HEK293 (cell line): ENCODE data around the gene FSD1.

ENCODE experiments used
- CTCF ChIA-PET: fragments of 350-600 bp; formaldehyde crosslinking; extraction: SDS; loops from one replicate; lab custom pipeline; 2021; ENCODE audit warnings: antibody characterized with exemption; lab: Yijun Ruan, JAX
- POLR2A ChIA-PET: fragments of 300-600 bp; formaldehyde crosslinking; extraction: SDS; loops from one replicate; lab custom pipeline; 2020; ENCODE audit warnings: antibody characterized with exemption, inconsistent platforms; lab: Yijun Ruan, JAX
- H3K27ac ChIP-seq: fragments of 200-500 bp; sonication (Bioruptor generic); 2 replicates; pipeline ENCODE4 v1.5.1; 2014; ENCODE audit warnings: low read depth, low read length, control low read depth, inconsistent platforms; ENCODE audit errors: extremely low read depth
- H3K36me3 ChIP-seq, 2 experiments: fragments of 200-500 bp in 1 of 2; sonication (Bioruptor generic) in 1 of 2; 1 replicate in 1 of 2; 2 replicates in 1 of 2; pipeline ENCODE4 v1.5.1; 2014 to 2017; ENCODE audit warnings: inconsistent platforms in 2 of 2, low read length in 2 of 2; ENCODE audit not compliant: control insufficient read depth in 2 of 2, insufficient read depth in 1 of 2
- H3K4me1 ChIP-seq: fragments of 200-500 bp; sonication (Bioruptor generic); 2 replicates; pipeline ENCODE4 v1.5.1; 2014; ENCODE audit warnings: mild to moderate bottlenecking, low read length, inconsistent platforms; ENCODE audit not compliant: control insufficient read depth, insufficient read depth
- H3K4me3 ChIP-seq: 2 replicates; pipeline ENCODE4 v1.5.1; 2011; ENCODE audit warnings: low read depth, mild to moderate bottlenecking, control low read depth, low read length, moderate library complexity
- H3K9me3 ChIP-seq: fragments of 200-500 bp; sonication (Bioruptor generic); 2 replicates; pipeline ENCODE4 v1.5.1; 2014; ENCODE audit warnings: low read depth, low read length, inconsistent platforms; ENCODE audit not compliant: control insufficient read depth, insufficient read depth
- EGR2 ChIP-seq: fragments of 450-650 bp; formaldehyde crosslinking; IDR thresholded peaks from 2 replicates; pipeline ENCODE4 v1.5.1; 2016; ENCODE audit warnings: low read depth, missing biosample characterization, missing genetic modification characterization
- GLIS2 ChIP-seq: fragments of 450-650 bp; formaldehyde crosslinking; IDR thresholded peaks from 2 replicates; pipeline ENCODE4 v1.5.1; 2016; ENCODE audit warnings: missing biosample characterization, missing genetic modification characterization
- HIC1 ChIP-seq: fragments of 450-650 bp; formaldehyde crosslinking; IDR thresholded peaks from 2 replicates; pipeline ENCODE4 v1.5.1; 2016; ENCODE audit warnings: missing biosample characterization, missing genetic modification characterization
- KLF10 ChIP-seq: fragments of 450-650 bp; IDR thresholded peaks from 2 replicates; pipeline ENCODE4 v1.5.1; 2018; ENCODE audit warnings: missing biosample characterization, mild to moderate bottlenecking, missing genetic modification characterization
- KLF17 ChIP-seq: fragments of 450-650 bp; formaldehyde crosslinking; IDR thresholded peaks from 2 replicates; pipeline ENCODE4 v1.5.1; 2016; ENCODE audit warnings: missing biosample characterization, missing genetic modification characterization
- KLF9 ChIP-seq: fragments of 450-650 bp; formaldehyde crosslinking; IDR thresholded peaks from 2 replicates; pipeline ENCODE4 v1.5.1; 2016; ENCODE audit warnings: missing biosample characterization, missing genetic modification characterization, low read depth
- SP2 ChIP-seq: fragments of 450-650 bp; formaldehyde crosslinking; IDR thresholded peaks from 2 replicates; pipeline ENCODE4 v1.5.1; 2016; ENCODE audit warnings: missing biosample characterization, missing genetic modification characterization
- SP3 ChIP-seq: fragments of 450-650 bp; formaldehyde crosslinking; IDR thresholded peaks from 2 replicates; pipeline ENCODE4 v1.5.1; 2016; ENCODE audit warnings: missing biosample characterization, missing genetic modification characterization
- TCF7L2 ChIP-seq: IDR thresholded peaks from 2 replicates; pipeline ENCODE4 v1.6.1; 2011; ENCODE audit warnings: low read depth, mild to moderate bottlenecking, inconsistent platforms, low read length, moderate library complexity, borderline replicate concordance
- ZIC2 ChIP-seq: fragments of 450-650 bp; formaldehyde crosslinking; IDR thresholded peaks from 2 replicates; pipeline ENCODE4 v1.5.1; 2016; ENCODE audit warnings: missing biosample characterization, missing genetic modification characterization
- ZNF138 ChIP-seq: fragments of 450-650 bp; formaldehyde crosslinking; IDR thresholded peaks from 2 replicates; pipeline ENCODE4 v1.5.1; 2016; ENCODE audit warnings: missing biosample characterization, missing genetic modification characterization, borderline replicate concordance
- ZNF223 ChIP-seq: fragments of 450-650 bp; formaldehyde crosslinking; IDR thresholded peaks from 2 replicates; pipeline ENCODE4 v1.5.1; 2016; ENCODE audit warnings: missing biosample characterization, missing genetic modification characterization
- ZNF354C ChIP-seq: fragments of 450-650 bp; formaldehyde crosslinking; IDR thresholded peaks from 2 replicates; pipeline ENCODE4 v1.5.1; 2016; ENCODE audit warnings: missing biosample characterization, missing genetic modification characterization, low read depth, borderline replicate concordance
- ZNF391 ChIP-seq: fragments of 450-650 bp; formaldehyde crosslinking; IDR thresholded peaks from 2 replicates; pipeline ENCODE4 v1.5.1; 2016; ENCODE audit warnings: low read depth, missing biosample characterization, missing genetic modification characterization, borderline replicate concordance
- ZNF48 ChIP-seq: fragments of 450-650 bp; formaldehyde crosslinking; IDR thresholded peaks from 2 replicates; pipeline ENCODE4 v1.5.1; 2016; ENCODE audit warnings: missing biosample characterization, missing genetic modification characterization
- ZNF558 ChIP-seq: fragments of 450-650 bp; formaldehyde crosslinking; IDR thresholded peaks from 2 replicates; pipeline ENCODE4 v1.5.1; 2016; ENCODE audit warnings: missing biosample characterization, missing genetic modification characterization
- ZNF600 ChIP-seq: fragments of 450-650 bp; formaldehyde crosslinking; IDR thresholded peaks from 2 replicates; pipeline ENCODE4 v1.5.1; 2016; ENCODE audit warnings: missing biosample characterization, missing genetic modification characterization
- ZNF610 ChIP-seq: fragments of 450-650 bp; formaldehyde crosslinking; IDR thresholded peaks from 2 replicates; pipeline ENCODE4 v1.5.1; 2016; ENCODE audit warnings: missing biosample characterization, missing genetic modification characterization, borderline replicate concordance
- TF ChIP-seq, protein P1 (sequence below): fragments of 450-650 bp; formaldehyde crosslinking; IDR thresholded peaks from 2 replicates; pipeline ENCODE4 v1.5.1; 2017; ENCODE audit warnings: missing biosample characterization, mild to moderate bottlenecking, missing genetic modification characterization, moderate library complexity
- TF ChIP-seq, protein P2 (sequence below): fragments of 450-650 bp; formaldehyde crosslinking; IDR thresholded peaks from 2 replicates; pipeline ENCODE4 v1.5.1; 2016; ENCODE audit warnings: missing biosample characterization, missing genetic modification characterization, low read depth
- TF ChIP-seq, protein P3 (sequence below): fragments of 450-650 bp; formaldehyde crosslinking; IDR thresholded peaks from 2 replicates; pipeline ENCODE4 v1.5.1; 2016; ENCODE audit warnings: missing biosample characterization, missing genetic modification characterization

FSD1 gene

DNA sequence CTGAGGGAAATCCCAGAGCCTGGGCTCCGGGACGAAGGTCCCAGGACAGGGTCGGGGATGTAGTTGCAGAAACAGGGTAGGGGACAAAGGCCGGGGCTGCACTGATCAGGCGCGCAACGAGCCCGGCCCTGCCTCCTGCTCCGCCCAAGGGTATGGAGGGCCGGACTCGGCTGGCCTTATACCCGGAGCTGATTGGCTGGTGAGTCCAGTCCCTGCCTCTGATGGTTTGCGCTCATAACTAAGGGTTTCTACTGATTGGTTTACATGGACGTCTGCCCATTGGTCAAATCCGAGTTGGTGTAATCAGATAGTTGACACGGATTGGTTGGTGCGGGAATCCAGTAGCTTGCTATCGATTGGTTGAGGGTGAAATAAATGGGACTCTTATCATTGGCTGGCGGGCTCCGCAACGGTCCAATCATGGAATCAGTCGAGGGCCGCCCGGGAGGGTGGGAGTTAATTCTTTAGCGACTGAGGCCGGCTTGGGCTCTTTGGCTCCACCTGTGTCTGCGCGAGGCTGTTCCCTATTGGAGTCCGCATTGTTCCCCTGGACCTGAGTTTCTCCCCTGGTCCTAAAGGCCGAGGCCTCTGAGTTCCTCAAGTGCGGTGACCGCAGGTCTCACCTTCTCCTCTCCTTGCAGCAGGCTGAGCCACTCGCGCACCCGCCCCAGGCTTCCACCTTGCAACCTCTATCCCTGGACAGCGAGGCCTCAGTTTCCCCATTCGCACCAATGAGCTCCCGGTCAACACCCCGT lies 38.4 kb downstream of the FSD1 start (continued):
- TF ChIP-seq HIC1 (tag by site-specific recombination): no peak
- no peak for TF ChIP-seq ZNF354C
- peak; percentile 89 for TF ChIP-seq ZNF600 (tag by site-specific recombination)
- no peak for TF ChIP-seq ZNF48 (tag by site-specific recombination)
- peak; percentile 79 for TF ChIP-seq ZNF610 (tag by site-specific recombination)
- TF ChIP-seq TCF7L2: peak; percentile 40; the same call in 1 of the 2 replicates
- TF ChIP-seq, protein P1, sequence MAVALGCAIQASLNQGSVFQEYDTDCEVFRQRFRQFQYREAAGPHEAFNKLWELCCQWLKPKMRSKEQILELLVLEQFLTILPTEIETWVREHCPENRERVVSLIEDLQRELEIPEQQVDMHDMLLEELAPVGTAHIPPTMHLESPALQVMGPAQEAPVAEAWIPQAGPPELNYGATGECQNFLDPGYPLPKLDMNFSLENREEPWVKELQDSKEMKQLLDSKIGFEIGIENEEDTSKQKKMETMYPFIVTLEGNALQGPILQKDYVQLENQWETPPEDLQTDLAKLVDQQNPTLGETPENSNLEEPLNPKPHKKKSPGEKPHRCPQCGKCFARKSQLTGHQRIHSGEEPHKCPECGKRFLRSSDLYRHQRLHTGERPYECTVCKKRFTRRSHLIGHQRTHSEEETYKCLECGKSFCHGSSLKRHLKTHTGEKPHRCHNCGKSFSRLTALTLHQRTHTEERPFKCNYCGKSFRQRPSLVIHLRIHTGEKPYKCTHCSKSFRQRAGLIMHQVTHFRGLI: no peak; the same call in 1 of the 2 replicates
- TF ChIP-seq, all 188 proteins: peak for 57

DNA sequence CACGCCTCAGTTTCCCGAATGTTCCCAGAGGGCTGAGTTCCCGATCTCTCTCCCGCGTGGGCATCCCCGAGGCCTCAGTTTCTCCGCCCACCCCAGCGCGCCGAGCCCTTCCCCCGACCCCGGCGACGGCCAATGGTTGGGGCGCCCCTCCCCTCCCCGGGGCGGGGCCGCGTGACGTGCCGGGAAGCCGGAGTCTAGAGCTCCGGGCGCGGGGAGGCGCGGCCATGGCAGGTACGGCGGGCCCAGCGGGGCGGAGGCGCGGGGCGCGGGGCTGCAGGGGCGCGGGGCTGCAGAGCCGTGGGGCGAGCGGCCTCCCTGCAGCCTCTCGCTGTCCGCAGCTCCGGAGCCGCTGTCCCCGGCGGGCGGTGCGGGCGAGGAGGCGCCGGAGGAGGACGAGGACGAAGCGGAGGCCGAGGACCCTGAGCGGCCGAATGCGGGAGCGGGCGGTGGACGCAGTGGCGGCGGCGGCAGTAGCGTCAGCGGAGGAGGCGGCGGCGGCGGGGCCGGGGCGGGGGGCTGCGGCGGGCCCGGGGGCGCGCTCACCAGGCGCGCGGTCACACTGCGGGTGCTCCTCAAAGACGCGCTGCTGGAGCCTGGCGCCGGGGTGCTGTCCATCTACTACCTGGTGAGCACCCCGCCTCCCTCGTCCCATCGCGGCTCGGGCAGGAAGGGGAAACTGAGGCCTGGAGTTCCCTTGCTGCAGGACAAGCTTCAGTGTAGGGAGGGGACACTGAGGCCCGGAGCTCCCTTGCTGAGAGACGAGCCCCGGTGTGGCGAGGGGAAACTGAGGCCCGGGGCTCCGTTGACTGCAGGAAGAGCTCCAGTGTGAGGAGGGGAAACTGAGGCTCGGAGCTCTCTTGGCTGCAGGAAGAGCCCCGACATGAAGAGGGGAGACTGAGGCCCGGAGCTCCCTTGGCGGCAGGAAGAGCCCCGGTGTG lies 39.2 kb downstream of the FSD1 start, which contains the start of gene MPND:
TSS of gene MPND (plus strand) at position 193 of the 938 bp plus-strand sequence. CDS start at position 225, 32 bp downstream.
- no peaks in the 10 kb centered on the region for H3K9me3 ChIP-seq
- POLR2A ChIA-PET: interaction anchor here (0.8 to 3.2 kb wide), 30 partner anchors 9 to 1868 kb away, joined by 3 to 29 read pairs (median 6); partner anchors contain the start of genes CHAF1A, FSD1, GADD45B and HDGFL2
- no peak for TF ChIP-seq ZNF391 (tag by site-specific recombination)
- TF ChIP-seq ZIC2 (tag by site-specific recombination): 0 out of 2 replicates have a peak, but pooled peaks have one; percentile 10
- 0 out of 2 replicates have a peak, but pooled peaks have one; percentile 6 for TF ChIP-seq ZNF610 (tag by site-specific recombination)
- peak; percentile 85 for TF ChIP-seq KLF9
- peak; percentile 51; the same call in 1 of the 2 replicates for TF ChIP-seq EGR2 (tag by site-specific recombination)
- TF ChIP-seq, protein P2, sequence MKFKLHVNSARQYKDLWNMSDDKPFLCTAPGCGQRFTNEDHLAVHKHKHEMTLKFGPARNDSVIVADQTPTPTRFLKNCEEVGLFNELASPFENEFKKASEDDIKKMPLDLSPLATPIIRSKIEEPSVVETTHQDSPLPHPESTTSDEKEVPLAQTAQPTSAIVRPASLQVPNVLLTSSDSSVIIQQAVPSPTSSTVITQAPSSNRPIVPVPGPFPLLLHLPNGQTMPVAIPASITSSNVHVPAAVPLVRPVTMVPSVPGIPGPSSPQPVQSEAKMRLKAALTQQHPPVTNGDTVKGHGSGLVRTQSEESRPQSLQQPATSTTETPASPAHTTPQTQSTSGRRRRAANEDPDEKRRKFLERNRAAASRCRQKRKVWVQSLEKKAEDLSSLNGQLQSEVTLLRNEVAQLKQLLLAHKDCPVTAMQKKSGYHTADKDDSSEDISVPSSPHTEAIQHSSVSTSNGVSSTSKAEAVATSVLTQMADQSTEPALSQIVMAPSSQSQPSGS: no peak
- TF ChIP-seq ZNF223 (tag by site-specific recombination): no peak
- TF ChIP-seq GLIS2 (tag by site-specific recombination): peak; percentile 22; the same call in 1 of the 2 replicates
- peak; percentile 26; the same call in 1 of the 2 replicates for TF ChIP-seq KLF10 (tag by site-specific recombination)
- TF ChIP-seq, protein P3, sequence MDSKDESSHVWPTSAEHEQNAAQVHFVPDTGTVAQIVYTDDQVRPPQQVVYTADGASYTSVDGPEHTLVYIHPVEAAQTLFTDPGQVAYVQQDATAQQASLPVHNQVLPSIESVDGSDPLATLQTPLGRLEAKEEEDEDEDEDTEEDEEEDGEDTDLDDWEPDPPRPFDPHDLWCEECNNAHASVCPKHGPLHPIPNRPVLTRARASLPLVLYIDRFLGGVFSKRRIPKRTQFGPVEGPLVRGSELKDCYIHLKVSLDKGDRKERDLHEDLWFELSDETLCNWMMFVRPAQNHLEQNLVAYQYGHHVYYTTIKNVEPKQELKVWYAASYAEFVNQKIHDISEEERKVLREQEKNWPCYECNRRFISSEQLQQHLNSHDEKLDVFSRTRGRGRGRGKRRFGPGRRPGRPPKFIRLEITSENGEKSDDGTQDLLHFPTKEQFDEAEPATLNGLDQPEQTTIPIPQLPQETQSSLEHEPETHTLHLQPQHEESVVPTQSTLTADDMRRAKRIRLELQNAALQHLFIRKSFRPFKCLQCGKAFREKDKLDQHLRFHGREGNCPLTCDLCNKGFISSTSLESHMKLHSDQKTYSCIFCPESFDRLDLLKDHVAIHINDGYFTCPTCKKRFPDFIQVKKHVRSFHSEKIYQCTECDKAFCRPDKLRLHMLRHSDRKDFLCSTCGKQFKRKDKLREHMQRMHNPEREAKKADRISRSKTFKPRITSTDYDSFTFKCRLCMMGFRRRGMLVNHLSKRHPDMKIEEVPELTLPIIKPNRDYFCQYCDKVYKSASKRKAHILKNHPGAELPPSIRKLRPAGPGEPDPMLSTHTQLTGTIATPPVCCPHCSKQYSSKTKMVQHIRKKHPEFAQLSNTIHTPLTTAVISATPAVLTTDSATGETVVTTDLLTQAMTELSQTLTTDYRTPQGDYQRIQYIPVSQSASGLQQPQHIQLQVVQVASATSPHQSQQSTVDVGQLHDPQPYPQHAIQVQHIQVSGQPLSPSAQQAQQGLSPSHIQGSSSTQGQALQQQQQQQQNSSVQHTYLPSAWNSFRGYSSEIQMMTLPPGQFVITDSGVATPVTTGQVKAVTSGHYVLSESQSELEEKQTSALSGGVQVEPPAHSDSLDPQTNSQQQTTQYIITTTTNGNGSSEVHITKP: peak; percentile 30; the same call in 1 of the 2 replicates
- peak; percentile 0 for TF ChIP-seq KLF17 (tag by site-specific recombination)
- no peak for TF ChIP-seq ZNF558 (tag by site-specific recombination)
- no peak for TF ChIP-seq ZNF138 (tag by site-specific recombination)
- TF ChIP-seq SP3: peak; percentile 67
- TF ChIP-seq SP2: peak; percentile 56

More for the DNA sequence above, 39.2 kb downstream of the FSD1 start, which contains the start of gene MPND:
- Histone ChIP-seq H3K4me1 (peaks cover 3% of the 10 kb centered on the region; the same call in 1 of the 2 replicates), H3K36me3 (peaks cover 6 to 17% of the 10 kb centered on the region in 2 experiments; a peak in 2 of 3 replicates), H3K4me3 (peak within 1 kb of the TSS; percentile 73), H3K27ac (peak within 1 kb of the TSS; percentile 68)
- CTCF ChIA-PET: interaction anchor here (0.7 to 3.9 kb wide), 5 partner anchors 9 to 76 kb away, joined by 3 to 44 read pairs (median 9); no protein-coding TSS in a partner anchor
